GM12892 (cell line): ENCODE measurements around the gene PPP1R26.
A peak's percentile ranks its signal among the peaks of the same experiment; 100 is the strongest.

Source experiments
- DNase-seq: peaks from one replicate; pipeline ENCODE4 v3.0.0; 2011; ENCODE audit not compliant: insufficient read length
- FAIRE-seq: peaks from 2 replicates; lab custom pipeline; 2011; peaks lifted over from hg19 to GRCh38; lab: Jason Lieb, UNC
- POLR2A ChIP-seq: IDR thresholded peaks from 2 replicates; pipeline ENCODE4 v1.6.1; 2011; ENCODE audit warnings: low read depth, low read length, control low read depth
- POLR2AphosphoS5 ChIP-seq: IDR thresholded peaks from 2 replicates; pipeline ENCODE4 v1.6.1; 2011; ENCODE audit warnings: low read depth, low read length, control low read depth
- TAF1 ChIP-seq: IDR thresholded peaks from 2 replicates; pipeline ENCODE4 v1.6.1; 2011; ENCODE audit warnings: low read depth, mild to moderate bottlenecking, control low read depth, low read length, borderline replicate concordance

Gene PPP1R26

GRCh38 chr9:135502873-135503321 lies 23.3 kb downstream of the PPP1R26 start:
- TF ChIP-seq POLR2A (no peak), POLR2AphosphoS5 (no peak), TAF1 (no peak)
- no peak for FAIRE-seq
- DNase-seq: no peak

GRCh38 chr9:135503371-135504261 lies 24.0 kb downstream of the PPP1R26 start:
- TF ChIP-seq POLR2AphosphoS5 (no peak), POLR2A (no peak), TAF1 (no peak)
- DNase-seq (no peak), FAIRE-seq (no peak)

GRCh38 chr9:135504262-135505243 lies 25.0 kb downstream of the PPP1R26 start:
- DNase-seq: peak; percentile 58
- FAIRE-seq: peak; percentile 62
- peak; percentile 54 for TF ChIP-seq POLR2A
- TF ChIP-seq TAF1: no peak
- peak; percentile 15; the same call in 1 of the 2 replicates for TF ChIP-seq POLR2AphosphoS5

- TF ChIP-seq POLR2AphosphoS5: 0 out of 2 replicates have a peak, but pooled peaks have one; percentile 5
- TF ChIP-seq TAF1: no peak
- TF ChIP-seq POLR2A: no peak; the same call in none of the 2 replicates
- FAIRE-seq: no peak
- DNase-seq: no peak
Measured at GRCh38 chr9:135505406-135506187, 26.0 kb downstream of the PPP1R26 start.

GRCh38 chr9:135506327-135507103 lies 26.9 kb downstream of the PPP1R26 start:
- DNase-seq (no peak), FAIRE-seq (no peak)
- TF ChIP-seq POLR2A (no peak), POLR2AphosphoS5 (no peak), TAF1 (no peak)

- DNase-seq: no peak
Measured at GRCh38 chr9:135507104-135508035, 27.8 kb downstream of the PPP1R26 start.

GRCh38 chr9:135508211-135508820 lies 28.7 kb downstream of the PPP1R26 start:
- DNase-seq (no peak), FAIRE-seq (no peak)
- TF ChIP-seq TAF1 (no peak), POLR2A (no peak), POLR2AphosphoS5 (no peak)

More at GRCh38 chr9:135507104-135508035, 27.8 kb downstream of the PPP1R26 start:
- FAIRE-seq: no peak
- no peak for TF ChIP-seq TAF1
- no peak for TF ChIP-seq POLR2AphosphoS5
- TF ChIP-seq POLR2A: no peak

GRCh38 chr9:135509458-135509857 lies 29.9 kb downstream of the PPP1R26 start:
- no peak for DNase-seq
- FAIRE-seq: no peak
- TF ChIP-seq TAF1 (no peak), POLR2AphosphoS5 (no peak), POLR2A (no peak)

GRCh38 chr9:135512241-135512603 lies 32.6 kb downstream of the PPP1R26 start:
- FAIRE-seq: no peak
- DNase-seq: no peak

More at GRCh38 chr9:135512241-135512603, 32.6 kb downstream of the PPP1R26 start:
- TF ChIP-seq POLR2AphosphoS5: no peak
- no peak for TF ChIP-seq POLR2A
- no peak for TF ChIP-seq TAF1
